ENCODE results near the gene ZNF783.

DNA sequence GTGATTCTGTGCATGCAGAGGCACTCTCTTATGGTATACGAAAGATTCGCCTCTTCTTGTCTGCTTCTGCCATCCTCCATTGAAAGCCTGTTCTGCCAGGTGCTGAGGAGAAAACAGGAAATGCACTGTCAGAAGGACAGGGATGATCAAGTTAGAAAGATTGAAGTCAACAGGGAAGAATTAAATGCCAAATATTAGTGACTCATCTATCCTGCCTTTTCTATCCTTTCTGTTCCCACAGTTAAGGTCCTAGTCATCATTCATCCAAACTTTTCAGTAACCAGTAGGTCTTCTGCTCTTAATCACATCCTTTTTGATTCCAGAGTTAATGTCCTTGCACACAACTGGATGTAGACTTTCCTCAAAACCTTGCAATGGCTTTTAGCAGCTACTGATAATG is 4.8 kb upstream of the ZNF783 start:
- TF ChIP-seq, protein P1, sequence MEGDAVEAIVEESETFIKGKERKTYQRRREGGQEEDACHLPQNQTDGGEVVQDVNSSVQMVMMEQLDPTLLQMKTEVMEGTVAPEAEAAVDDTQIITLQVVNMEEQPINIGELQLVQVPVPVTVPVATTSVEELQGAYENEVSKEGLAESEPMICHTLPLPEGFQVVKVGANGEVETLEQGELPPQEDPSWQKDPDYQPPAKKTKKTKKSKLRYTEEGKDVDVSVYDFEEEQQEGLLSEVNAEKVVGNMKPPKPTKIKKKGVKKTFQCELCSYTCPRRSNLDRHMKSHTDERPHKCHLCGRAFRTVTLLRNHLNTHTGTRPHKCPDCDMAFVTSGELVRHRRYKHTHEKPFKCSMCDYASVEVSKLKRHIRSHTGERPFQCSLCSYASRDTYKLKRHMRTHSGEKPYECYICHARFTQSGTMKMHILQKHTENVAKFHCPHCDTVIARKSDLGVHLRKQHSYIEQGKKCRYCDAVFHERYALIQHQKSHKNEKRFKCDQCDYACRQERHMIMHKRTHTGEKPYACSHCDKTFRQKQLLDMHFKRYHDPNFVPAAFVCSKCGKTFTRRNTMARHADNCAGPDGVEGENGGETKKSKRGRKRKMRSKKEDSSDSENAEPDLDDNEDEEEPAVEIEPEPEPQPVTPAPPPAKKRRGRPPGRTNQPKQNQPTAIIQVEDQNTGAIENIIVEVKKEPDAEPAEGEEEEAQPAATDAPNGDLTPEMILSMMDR (IDR thresholded peaks at IDR 0.05): no peak
- no peak for TF ChIP-seq POLR2A (IDR thresholded peaks at IDR 0.05)

All from ovary (tissue), 3 donors.